Measurements from ENCODE around the gene TRIO.

Gene TRIO

DNA sequence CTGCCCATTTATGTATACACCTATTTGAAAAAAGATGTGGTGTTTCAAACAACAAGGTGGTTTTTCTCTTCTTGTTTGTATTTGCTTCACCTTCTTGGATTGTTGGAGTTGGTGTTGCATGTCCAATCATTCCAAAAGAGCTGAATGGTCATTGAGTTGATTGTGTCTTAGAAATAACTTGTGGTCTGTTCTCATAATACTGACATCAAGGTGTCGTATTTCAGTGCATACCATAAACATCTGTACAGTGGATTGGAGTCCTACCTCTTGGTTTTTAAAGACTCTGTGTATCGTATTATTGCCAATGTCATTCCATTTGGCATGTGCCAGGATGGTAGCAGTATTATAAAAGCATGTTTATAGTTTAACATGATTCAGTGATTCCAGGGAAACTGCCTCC, 73.2 kb downstream of the TRIO start:
- POLR2A ChIA-PET, result no interaction called here
- CTCF ChIA-PET, result interaction anchor here (1.4 to 4.0 kb wide), 5 partner anchors 11 to 108 kb away, joined by 3 to 16 read pairs (median 5); no protein-coding TSS in a partner anchor
- DNase-seq (ENCODE audit: extremely low spot score), result no peak
- no peak for TF ChIP-seq CTCF (IDR thresholded peaks at IDR 0.05; ENCODE audit: control extremely low read depth, extremely low read depth, low read depth, missing control alignments)

DNA sequence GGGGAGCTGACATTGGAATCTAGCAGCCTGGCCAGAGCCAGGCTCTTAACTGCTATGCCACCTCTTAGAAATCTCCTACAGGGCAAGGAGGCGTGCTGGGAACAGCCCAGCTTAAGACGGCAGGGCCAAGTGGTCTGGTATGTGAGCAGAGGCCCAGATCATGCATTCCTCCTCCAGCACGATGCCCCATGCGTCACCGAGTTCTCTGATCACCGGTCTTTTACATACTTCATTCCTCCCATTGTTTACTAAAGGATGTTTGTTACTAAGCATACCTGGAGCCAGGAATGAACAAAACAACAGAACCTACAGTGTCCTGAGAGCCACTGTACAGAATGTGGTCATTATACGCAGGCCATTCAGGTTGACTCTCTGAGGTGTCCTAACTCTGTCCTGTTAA, 73.8 kb downstream of the TRIO start:
- TF ChIP-seq CTCF (IDR thresholded peaks at IDR 0.05; ENCODE audit: control extremely low read depth, extremely low read depth, low read depth, missing control alignments), result no peak
- DNase-seq (ENCODE audit: extremely low spot score), result no peak
- ChIA-PET CTCF (interaction anchor here (0.9 to 4.0 kb wide), 6 partner anchors 11 to 108 kb away, joined by 3 to 16 read pairs (median 5); no protein-coding TSS in a partner anchor), POLR2A (interaction anchor here (0.6 kb wide), 1 partner anchor 58 kb away, joined by 4 read pairs; no protein-coding TSS in a partner anchor)

DNA sequence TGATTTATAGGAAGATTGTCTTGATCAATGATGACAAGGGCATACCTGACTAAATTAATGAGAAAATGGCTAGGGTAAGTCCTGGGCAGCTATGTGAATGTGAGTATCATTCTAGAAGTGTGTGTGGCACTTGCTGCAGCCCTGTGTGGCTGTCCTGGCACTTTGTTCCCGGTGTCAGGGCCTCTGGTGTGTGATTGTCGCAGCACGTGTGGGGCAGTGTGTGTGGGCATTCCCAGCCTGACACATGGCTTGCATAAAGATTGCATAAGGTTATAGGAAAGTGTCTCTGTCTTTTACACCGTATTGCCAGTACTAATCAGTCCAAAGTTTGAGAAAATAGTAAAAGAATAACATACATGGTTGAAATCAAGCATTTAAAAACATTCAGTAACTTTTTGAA, 74.4 kb downstream of the TRIO start:
- TF ChIP-seq CTCF (IDR thresholded peaks at IDR 0.05; ENCODE audit: control extremely low read depth, extremely low read depth, low read depth, missing control alignments), result no peak
- CTCF ChIA-PET, result interaction anchor here (0.9 to 4.0 kb wide), 6 partner anchors 10 to 109 kb away, joined by 3 to 16 read pairs (median 5); no protein-coding TSS in a partner anchor
- no peak for DNase-seq (ENCODE audit: extremely low spot score)
- POLR2A ChIA-PET, result no interaction called here

DNA sequence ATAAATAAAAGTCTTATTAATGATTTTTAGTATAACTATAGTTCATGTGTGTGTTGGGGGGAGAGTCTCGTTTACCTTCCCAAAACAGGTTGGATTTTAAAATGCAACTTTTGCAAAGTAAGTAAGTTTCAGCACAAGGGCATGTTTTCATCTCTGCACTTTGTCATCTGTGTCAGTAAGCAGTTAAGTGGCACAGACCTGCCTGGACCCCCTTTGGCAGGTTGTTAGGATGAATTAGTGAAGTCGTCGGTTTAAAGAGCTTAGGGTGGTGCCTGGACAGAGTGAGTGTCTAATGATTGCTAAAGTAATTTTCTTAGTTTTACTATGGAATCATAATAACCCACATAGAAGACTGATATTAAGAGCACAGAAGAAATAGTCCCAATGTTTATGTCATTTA, 74.9 kb downstream of the TRIO start:
- TF ChIP-seq CTCF (IDR thresholded peaks at IDR 0.05; ENCODE audit: control extremely low read depth, extremely low read depth, low read depth, missing control alignments), result no peak
- DNase-seq (ENCODE audit: extremely low spot score), result no peak
- ChIA-PET CTCF (interaction anchor here (1.0 to 4.0 kb wide), 2 partner anchors 9 to 15 kb away, joined by 3 to 16 read pairs; no protein-coding TSS in a partner anchor), POLR2A (no interaction called here)

GRCh38 chr5:14218480-14218879, 75.3 kb downstream of the TRIO start:
- ChIA-PET CTCF (interaction anchor here (0.9 to 4.0 kb wide), 3 partner anchors 9 to 49 kb away, joined by 3 to 16 read pairs (median 4); no protein-coding TSS in a partner anchor), POLR2A (no interaction called here)
- TF ChIP-seq CTCF (IDR thresholded peaks at IDR 0.05; ENCODE audit: control extremely low read depth, extremely low read depth, low read depth, missing control alignments), result no peak
- no peak for DNase-seq (ENCODE audit: extremely low spot score)

DNA sequence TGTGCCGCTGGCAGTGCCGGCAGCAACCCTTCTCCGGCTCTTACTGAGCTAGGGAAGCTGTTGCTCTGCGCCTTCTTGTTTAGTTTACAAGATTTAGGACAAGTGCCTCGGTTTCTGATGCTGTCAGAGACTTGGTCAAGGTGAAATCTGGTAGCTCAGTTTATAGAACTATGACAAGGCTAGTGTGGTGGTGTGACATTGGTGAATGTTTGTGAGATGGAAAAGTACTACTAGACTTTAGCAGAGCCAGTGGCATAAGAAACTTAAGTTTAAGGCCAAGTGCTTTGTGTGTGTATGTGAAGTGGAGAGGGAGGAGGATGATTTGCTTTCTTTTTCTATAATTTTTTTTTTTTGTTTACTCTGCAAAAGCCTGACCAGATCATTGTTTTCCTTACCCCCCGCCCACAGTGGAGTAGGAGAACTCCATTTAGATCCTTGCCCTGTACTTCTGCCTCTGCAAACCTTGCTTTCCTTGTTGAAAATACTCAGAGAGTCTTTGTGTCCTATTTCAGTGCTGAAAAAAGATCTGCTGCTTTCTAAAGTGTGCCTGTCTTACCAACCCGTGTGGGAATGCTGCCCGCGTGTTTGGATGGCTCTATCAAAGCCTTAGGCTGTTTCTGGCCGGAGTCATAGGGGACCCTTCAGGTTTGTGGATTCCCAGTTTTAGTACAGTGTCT, 75.9 kb downstream of the TRIO start:
- POLR2A ChIA-PET, result no interaction called here
- CTCF ChIA-PET, result interaction anchor here (0.9 to 1.0 kb wide), 2 partner anchors 13 to 49 kb away, joined by 3 to 4 read pairs; no protein-coding TSS in a partner anchor
- TF ChIP-seq CTCF (IDR thresholded peaks at IDR 0.05; ENCODE audit: control extremely low read depth, extremely low read depth, low read depth, missing control alignments), result no peak
- DNase-seq (ENCODE audit: extremely low spot score), result no peak
